NCI-H1048 (cell line): ENCODE measurements around the gene TEX10.
A peak's percentile ranks its signal among the peaks of the same experiment; 100 is the strongest.
"Not testable (repeated sequence)": the region's sequence is repeated elsewhere in the genome, so short reads cannot be mapped to it uniquely, and the experiment has no call there.

Source experiments
- DNase-seq: peaks from one replicate; lab custom pipeline; 2025; lab: John Stamatoyannopoulos, UW

The TEX10 gene

DNA sequence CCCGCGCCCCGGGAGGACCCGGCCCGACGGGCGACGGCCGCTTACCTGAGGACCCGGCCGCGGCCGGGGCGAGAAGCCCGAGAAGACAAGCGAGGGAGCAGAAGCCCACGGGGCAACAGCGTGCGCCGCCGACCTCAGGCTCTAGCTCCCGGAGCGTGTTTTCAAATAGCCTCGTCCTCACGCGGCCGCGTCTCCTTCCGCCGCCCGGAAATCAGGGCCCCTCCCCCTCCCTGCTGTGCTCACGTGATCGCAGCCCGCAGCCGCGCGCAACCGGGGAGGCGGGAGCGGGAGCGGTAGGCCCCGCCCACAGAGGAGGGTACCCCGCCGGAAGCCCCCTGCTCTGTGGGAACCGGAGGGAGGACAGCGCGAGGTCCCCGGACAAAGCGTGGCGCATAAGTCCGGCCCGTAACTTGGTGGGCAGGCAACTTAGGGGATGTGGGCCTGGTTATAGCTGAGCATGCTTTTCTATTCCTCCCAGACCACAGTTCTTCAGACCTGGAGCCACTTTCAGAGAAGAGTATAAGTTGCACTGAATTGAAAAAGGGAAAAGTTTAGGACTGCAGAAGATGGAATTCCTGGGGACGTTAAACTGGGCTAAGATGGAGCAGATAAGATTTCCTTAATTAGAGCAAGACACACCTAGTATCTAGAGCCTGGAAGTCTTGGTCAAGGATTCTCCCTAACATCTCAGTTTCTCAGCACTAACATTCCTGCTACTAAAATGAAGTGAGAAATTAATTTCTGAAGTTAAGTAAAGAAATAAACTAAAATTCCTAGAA, at the start of gene TEX10:
Gene TEX10, minus strand, starts transcription at position 216 of the 779 bp plus-strand sequence. CDS start 3,579 bp downstream, outside the sequence.
- peak; percentile 86 for DNase-seq

DNA sequence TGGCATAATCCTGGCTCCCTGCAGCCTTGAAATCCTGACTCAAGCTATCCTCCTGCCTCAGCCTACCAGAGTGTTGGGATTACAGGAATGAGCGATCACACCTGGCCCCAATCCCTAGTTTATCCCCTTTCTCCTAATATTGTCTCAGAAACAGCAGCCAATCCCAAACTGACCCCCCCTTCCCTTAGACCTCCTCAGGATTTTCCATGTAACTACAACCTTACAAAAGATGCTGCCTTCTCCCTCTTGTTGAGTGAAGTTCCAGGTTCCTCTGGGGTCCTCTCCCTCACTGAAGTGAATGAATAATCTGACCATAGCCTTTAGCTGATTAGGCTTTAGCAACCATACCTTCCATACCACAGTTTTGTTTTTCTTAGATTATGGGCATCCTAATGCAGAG, 48.3 kb upstream of the TEX10 start:
- no peak for DNase-seq

DNA sequence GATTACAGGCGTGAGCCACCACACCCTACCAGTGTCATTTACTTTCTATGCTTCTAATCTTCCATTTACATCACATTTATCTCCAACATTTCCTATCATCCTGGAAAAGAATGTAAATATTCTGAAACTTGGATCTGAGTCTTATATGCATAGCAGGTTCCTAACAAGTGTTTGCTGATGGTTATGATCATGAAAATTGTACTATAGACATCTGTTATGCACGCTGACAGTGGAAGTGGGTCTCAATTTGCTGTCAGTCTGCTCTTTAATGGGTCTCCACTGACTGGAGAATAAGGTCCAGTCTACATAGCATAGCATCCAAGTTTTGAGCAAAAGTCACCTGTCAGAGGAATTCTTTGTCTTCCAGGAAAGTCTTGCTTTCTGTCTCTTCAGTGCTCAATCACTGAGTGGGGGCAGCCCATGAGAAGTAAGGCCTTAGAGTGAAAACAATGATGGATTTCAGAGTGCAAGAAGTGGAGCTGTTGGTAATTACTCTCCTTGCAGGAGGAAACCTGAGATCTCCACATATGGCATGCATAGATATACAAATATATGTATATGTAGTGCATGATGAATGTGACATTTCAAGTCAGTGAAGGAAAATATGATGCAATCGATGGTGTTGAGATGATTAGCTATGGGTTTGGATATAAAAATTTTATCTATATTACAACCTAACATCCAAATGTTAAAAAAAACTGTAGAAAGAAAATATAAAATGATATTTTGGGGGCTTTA, 45.0 kb upstream of the TEX10 start:
- no peak for DNase-seq

DNA sequence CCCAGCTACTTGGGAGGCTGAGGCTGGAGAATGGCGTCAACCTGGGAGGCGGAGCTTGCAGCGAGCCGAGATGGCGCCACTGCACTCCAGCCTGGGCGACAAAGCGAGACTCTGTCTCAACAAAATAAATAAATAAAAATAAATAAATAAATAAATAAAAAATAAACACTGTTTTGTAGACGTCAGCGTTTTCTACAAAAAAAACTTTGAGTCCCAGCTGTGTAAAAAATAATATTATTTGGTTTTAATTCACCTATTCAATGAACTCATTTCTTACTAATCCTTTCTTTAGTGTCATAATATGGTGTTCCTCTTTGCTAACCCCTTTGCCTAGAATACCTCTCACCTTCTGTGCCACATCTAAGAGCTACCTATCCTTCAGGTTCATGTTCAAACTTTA, 44.0 kb upstream of the TEX10 start:
- no peak for DNase-seq

DNA sequence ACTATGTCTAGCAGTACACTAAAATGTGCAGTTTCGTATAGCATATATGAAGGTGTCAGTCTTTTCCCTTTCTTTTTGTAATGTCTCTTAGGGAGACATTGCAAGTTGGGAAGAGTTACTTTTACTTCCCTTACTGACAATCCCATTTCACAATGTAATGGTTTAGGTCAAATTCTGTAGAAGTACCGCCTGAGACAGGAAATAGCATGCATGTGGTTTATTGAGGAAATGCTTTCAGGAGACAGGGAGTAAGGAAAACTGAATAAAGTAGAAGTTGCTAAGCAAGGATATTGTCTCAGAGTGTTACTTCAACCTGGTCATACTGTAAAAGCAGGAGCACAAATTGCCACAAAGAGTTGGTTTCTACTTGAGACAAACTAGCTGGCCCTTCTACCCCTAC, 42.1 kb upstream of the TEX10 start:
- DNase-seq: no peak

DNA sequence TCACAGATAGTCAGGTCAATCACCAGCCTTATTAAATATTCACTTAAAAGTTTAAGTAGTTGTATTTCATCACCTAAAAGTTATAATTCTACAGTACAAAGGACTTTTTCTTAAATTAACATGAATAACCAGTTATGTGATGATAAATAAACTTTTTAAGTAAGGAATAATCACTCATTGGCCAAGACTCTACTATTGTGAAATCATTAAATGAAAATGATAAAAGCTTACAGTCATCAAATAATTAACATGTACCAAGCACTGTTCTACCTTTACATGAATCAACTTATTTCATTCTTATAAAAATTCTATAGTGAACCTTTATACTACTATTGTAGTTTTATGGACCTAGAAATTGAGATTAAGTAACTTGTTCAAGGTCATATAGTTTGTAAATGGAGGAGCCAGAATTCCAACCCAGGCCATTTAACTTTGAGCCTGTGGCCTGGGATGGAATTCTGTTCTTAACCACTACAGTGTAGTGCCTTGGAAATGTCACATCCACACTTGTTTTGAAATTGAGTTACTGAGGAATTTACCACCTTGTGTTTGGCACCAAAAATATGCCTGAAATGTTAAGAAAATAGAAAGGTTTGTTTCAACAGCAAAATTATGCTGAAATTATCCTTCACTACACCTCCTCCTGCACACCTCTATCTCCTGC, 41.4 kb upstream of the TEX10 start:
- no peak for DNase-seq

DNA sequence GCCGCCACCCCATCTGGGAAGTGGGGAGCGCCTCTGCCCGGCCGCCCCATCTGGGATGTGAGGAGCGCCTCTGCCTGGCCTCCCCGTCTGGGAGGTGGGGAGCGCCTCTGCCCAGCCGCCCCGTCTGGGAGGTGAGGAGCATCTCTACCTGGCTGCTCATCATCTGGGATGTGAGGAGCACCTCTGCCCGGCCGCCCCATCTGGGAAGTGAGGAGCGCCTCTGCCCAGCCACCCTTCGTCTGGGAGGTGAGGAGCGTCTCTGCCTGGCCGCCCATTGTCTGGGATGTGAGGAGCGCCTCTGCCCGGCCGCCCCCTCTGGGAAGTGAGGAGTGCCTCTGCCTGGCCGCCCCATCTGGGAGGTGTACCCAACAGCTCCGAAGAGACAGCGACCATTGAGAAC, 40.2 kb upstream of the TEX10 start:
- not testable (repeated sequence) for DNase-seq

DNA sequence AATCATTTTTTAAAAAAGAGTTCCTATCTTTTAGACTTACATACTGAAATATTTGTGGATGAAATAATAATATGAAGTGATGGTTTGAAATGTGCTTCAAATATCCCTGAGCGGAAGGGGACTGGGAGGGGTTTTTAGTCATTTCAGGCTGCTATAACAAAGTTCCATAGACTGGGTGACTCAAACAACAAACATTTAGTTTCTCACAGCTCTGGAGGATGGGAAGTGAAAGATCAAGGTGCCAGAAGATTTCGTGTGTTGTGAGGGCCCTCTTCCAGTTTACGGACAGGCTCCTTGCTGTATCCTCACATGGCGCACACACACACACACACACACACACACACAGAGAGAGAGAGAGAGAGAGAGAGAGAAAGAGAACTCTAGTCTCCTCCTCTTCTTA, 27.1 kb upstream of the TEX10 start:
- DNase-seq: no peak

DNA sequence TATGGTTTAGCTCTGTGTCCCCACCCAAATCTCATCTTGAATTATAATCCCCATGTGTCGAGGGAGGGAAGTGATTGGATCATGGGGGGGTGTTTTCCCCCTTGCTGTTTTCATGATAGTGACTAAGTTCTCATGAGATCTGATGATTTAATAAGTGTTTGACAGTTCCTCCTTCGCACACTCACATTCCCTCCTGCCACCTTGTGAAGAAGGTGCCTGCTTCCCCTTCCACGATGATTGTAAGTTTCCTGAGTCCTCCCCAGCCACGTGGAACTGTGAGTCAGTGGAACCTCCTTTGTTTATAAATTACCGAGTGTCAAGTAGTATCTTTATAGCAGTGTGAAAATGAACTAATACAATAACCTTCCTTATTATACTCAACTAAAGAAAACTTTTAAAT, 24.3 kb upstream of the TEX10 start:
- DNase-seq: no peak

DNA sequence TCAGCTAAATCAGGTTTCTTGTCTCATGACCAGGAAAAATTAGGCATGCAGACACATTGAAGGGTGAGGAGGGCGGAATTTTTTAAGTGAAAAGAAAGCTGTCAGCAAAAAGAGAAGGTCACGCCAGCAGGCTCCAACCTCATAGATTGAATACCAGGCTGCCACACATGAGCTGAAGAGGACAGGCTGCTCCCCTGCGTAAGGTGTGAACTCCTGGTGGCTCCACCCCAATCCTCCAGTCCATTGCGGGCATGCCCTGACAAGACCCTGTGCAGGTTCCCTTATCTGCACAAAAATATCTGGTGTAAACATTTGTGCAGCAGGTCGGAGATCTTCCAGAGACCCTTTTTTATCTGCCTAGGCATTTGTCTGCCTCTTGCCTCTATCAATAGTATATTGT, 22.9 kb upstream of the TEX10 start:
- no peak for DNase-seq

DNA sequence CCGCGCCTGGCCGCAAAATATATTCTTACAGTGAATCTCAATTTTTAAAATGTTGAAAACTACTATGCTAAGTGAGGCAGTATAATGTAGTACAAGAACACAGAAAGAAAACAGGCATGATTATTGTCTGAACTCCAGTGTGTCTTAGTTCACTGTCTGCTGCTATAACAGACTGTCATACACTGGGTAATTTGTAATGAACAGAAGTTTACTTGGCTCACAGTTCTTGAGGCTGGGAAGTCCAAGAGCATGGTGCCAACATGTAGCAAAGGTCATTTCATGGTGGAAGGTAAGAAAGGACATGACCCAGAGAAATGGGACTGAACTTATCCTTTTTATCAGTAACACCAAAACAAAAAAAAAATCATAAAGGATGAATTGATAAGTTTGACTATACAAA, 19.9 kb upstream of the TEX10 start:
- DNase-seq: no peak

DNA sequence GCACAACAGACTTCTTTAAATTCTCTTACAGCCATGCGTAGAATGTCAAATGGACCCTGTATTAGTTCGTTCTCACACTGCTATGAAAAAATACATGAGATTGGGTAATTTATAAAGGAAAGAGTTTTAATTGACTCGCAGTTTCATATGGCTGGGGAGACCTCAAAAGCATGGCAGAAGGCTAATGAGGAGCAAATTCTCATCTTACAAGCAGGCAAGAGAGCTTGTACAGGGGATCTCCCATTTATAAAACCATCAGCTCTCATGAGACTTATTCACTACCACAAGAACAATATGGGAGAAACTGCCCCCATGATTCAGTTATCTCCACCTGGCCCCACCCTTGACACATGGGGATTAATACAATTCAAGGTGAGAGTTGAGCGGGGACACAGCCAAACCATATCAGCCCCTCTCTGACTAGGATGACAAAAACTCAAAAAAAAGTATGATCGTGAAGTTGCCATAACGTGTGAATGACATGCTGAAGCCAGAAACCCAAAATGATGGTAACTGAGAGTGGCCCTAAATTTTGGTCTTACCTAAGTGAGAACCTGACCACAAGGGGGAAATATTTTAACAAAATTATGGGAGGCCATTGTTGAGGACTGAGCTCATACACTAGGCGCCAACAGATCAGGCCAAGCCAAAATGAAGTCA, 17.5 kb upstream of the TEX10 start:
- no peak for DNase-seq

DNA sequence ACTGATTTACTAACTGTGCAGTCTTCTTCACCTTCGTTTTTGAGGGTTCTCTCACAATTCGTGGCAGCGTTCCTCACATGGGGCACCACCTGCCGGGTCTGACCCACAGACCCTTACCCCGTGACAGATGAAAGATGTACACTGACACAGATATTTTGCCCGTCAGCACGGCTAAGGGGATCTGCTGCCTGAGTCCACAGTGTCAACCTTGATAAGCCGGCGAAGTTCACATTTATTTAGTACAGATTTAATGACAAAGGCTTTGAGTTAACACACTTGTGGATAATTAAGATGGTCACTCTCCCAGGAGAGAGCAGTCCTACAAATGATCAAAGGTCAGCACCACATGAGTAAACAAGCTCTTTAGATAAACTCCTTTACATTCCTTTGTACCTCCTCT, 15.9 kb upstream of the TEX10 start:
- DNase-seq: no peak

DNA sequence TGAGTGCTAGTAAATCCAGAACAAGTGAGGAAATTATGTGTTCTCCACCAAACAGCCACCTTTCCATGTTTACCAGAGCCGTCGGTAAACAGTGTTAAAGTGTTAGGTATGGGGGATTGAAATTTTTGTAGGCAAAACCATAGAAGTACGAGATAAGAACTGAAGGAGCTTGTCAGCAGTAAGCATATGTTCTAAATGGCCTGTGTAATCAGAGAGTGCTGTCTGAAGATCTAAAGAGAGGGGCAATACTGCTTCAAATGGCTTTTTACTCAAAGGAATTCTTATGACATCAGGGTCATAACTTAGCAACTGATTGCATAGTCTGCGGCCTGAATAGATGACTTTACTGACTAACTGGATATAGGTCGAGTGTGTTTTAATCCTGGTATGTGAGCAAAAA, 13.4 kb upstream of the TEX10 start:
- DNase-seq: no peak

DNA sequence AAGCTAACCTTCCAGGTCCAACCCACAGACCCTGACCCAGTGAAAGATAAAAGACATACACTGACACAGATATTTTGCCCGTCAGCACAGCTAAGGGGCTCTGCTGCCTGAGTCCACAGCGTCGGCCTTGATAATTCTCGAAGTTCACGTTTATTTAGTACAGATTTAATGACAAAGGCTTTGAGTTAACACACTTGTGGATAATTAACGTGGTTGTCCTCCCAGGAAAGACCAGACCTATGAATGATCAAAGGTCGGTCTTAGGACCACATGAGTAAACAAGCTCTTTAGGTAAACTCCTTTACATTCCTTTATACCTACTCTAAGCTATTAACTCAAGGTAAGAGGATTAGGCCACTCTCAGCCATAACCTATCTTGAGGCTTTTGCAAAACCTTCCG, 11.3 kb upstream of the TEX10 start:
- DNase-seq: no peak

DNA sequence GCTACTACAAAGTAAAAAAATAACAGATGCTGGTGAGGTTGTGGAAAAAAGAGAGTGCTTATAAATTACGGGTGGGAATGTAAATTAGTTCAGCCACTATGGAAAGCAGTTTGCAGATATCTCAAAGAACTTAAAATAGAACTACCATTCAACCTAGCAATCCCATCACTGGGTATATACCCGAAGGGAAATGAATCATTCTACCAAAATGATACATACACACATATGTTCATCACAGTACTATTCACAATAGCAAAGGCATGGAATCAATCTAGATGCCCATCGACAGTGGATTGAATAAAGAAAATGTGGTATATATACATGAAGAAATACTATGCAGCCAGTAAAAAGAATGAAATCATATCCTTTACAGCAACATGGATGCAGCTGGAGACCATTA, 6.3 kb upstream of the TEX10 start:
- no peak for DNase-seq

DNA sequence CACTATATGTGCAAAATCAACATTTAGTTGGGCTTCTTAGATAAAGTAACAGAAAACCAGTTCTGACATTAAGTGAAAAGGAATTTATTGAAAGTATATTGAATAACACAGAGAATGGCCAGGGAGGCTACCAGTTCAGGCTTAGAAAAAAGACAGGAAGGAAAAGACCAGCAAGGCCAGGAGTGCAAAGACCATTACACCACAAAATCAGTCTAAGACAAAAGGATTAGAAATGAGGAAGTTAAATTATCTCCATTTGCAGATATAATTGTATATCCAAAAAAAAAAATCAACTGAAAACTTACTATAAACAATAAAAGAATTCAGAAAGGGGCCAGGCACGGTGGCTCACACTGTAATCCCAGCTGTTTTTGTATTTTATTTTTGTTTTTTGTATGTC, 4.8 kb upstream of the TEX10 start:
- DNase-seq: no peak

DNA sequence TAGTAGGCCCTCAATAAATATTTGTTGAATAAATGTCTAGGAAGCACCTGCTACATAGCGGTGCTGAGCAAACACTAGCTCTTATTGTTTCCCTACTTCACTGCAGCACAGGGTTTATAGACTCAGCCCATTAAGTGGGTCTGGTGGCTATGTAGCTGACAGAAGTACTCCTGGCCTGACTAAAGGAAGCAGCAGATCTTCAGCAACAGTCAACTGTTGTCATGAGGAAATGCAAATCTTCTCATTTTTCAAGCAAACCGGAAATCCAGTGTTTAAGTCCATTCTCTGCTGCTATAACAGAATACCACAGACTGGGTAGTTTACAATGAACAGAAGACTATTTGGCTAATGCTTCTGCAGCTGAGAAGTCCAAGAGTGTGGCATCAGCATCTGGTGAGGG, 2.8 kb upstream of the TEX10 start:
- no peak for DNase-seq

DNA sequence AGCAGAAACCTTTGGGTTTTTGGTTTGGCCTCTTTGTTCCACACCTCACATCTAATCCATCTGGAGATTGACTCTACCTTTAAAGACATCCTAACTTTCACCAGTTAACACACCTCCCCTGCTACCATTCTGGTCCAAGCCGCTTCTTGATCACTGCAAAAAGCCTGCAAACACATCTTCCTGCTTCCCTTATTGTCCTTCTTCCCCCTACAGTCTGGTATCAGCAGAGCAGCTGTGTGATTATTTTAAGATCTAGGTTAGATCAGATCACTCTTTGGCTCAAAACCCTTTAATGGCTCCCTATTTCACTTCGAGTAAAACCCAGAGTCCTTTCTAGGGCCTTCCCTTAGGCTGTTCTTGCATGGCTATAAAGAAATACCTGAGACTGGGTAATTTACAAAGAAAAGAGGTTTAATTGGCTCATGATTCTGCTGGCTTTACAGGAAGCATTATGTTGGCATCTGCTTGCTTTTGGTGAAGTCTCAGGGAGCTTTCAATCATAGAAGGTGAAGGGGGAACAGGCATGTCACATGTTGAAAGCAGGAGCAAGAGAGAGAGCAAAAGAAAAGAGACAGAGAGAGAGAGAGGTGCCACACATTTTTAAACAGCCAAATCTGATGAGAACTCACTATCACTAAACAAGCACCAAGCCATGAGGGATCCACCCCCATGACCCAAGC, 1.5 kb upstream of the TEX10 start:
- DNase-seq: no peak

DNA sequence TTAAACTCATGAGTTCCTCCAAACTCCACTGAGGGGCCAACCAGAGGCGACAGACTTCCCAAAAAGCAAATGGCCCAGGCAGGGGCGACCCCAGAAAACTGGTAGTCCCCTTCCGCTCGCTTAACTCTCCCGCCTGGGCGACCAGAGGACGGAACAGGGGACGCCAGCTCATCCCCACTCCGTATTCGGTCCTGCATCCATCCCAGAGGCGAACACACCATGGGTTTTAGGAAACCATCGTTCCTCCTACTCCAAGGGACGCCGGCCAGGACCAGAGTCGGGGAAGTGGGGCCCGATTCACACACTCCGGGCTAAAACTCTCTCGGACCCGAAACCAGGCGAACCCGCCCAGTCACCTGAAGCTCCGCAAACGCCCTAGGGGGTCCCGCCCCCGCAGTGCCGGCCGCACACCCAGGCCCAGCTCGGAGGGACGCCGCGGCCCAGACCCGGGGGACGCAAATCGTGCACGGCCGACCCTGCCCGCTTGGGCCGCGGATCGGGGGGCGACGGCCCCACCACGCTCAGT, 478 bp downstream of the TEX10 start:
- DNase-seq: no peak

DNA sequence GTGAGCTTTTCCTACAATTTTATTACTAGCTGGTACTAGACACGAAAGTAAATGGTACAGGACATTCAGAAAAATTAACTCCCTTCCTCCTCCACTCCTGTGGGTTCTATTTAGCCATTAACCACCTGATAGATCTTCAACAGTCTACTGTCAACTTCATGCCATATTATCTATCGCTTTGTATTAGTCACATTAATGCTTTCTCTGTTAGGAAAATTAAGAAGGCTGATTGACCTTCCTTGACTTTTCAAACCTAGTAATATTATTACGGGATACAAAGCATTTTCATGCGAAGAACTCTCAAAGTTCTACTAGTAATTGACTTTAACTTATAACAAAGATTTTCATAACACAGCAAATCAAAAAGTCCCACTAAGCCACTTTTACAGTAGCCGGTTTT, 1.2 kb downstream of the TEX10 start:
- DNase-seq: no peak

DNA sequence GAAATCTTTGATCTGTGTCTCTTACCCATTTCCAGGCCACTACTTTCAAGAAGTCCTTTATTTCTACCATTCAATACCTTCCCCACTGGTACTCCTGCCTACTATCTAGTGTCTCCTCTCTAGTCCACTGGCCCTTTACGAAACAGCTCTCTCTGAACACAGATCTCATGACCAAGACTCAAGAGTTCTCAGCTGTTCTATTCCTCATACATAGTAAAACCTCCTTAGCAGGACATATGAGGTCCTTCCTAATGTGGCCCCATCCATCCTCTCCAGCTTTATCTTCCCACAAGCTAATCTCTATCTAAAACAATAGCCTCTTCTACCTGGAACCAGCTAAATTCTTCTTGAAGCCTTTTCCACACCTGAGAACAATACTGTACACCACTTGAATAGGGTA, 2.6 kb downstream of the TEX10 start:
- DNase-seq: no peak
